RPMI8226 (cell line): Measurements from ENCODE around the gene TMEM214.

Experiments used
- DNase-seq: peaks from one replicate; pipeline ENCODE4 v3.0.0-alpha.2; 2015

Gene TMEM214

GRCh38 chr2:27032495-27033252, at the start of gene TMEM214:
Gene TMEM214, plus strand, starts transcription at chr2:27032965. Its CDS starts 51 bp downstream, at chr2:27033016.
- DNase-seq, result peak; percentile 90

GRCh38 chr2:26983746-26984145, 49.0 kb upstream of the TMEM214 start:
- DNase-seq, result no peak

GRCh38 chr2:26985807-26986206, 47.0 kb upstream of the TMEM214 start:
- DNase-seq, result no peak

GRCh38 chr2:26986576-26986975, 46.2 kb upstream of the TMEM214 start:
- DNase-seq, result no peak

- no peak for DNase-seq
Observed at GRCh38 chr2:26988058-26988860, 44.5 kb upstream of the TMEM214 start.

- DNase-seq, result no peak
Observed at GRCh38 chr2:26989156-26989555, 43.6 kb upstream of the TMEM214 start.

- DNase-seq, result no peak
Observed at GRCh38 chr2:26991717-26992116, 41.0 kb upstream of the TMEM214 start.

GRCh38 chr2:26993768-26994167, 39.0 kb upstream of the TMEM214 start:
- no peak for DNase-seq

- no peak for DNase-seq
Observed at GRCh38 chr2:26994983-26995382, 37.8 kb upstream of the TMEM214 start.

- DNase-seq, result no peak
Observed at GRCh38 chr2:26997394-26997793, 35.4 kb upstream of the TMEM214 start.

GRCh38 chr2:26998323-26998722, 34.4 kb upstream of the TMEM214 start:
- DNase-seq, result no peak

- DNase-seq, result no peak
Observed at GRCh38 chr2:27000228-27000627, 32.5 kb upstream of the TMEM214 start.

GRCh38 chr2:27000995-27001394, 31.8 kb upstream of the TMEM214 start:
- no peak for DNase-seq

GRCh38 chr2:27001950-27002349, 30.8 kb upstream of the TMEM214 start:
- DNase-seq, result no peak

GRCh38 chr2:27003007-27003406, 29.8 kb upstream of the TMEM214 start:
- no peak for DNase-seq

GRCh38 chr2:27003857-27004256, 28.9 kb upstream of the TMEM214 start:
- no peak for DNase-seq

GRCh38 chr2:27006602-27007415, 26.0 kb upstream of the TMEM214 start:
- no peak for DNase-seq

- DNase-seq, result no peak
Observed at GRCh38 chr2:27007416-27008374, 25.1 kb upstream of the TMEM214 start.

- no peak for DNase-seq
Observed at GRCh38 chr2:27008678-27009077, 24.1 kb upstream of the TMEM214 start.

- DNase-seq, result no peak
Observed at GRCh38 chr2:27009083-27009482, 23.7 kb upstream of the TMEM214 start.

- no peak for DNase-seq
Observed at GRCh38 chr2:27009716-27010115, 23.0 kb upstream of the TMEM214 start.

- DNase-seq, result no peak
Observed at GRCh38 chr2:27010139-27010538, 22.6 kb upstream of the TMEM214 start.
